ENCODE data around the gene TTC16.
A peak's percentile ranks its signal among the peaks of the same experiment; 100 is the strongest.

The TTC16 gene

DNA sequence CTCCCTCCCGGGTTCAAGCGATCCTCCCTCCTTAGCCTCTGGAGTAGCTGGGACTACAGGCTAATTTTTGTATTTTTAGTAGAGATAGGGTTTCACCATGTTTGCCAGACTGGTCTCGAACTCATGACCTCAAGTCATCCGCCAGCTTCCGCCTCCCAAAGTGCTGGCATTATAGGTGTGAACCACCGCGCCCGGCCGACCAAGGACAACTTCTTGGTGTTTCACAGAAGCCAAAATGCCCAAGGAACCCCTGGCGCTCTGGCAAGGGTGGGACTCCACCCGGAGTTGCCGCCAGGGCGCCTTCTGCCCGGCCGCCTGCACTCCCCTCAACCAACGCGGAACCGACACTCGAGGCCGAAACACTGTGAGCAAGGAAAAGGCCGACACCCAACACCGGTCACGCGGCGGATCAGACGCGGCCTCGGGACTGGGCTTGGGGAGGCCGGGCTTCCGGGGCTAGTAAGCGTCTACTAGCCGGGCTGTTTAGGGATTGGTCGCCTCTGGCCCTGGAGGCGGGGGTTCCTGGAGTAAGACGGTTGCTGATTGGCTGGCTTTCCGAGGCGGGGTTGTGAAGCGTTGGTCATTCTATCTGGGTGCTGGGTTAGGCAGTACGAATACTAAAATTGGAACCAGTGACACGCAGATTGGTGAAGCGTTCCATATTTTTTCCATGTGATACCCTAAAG is 16.8 kb upstream of the TTC16 start:
- peak; percentile 82 for DNase-seq (ENCODE audit: low read depth)

DNA sequence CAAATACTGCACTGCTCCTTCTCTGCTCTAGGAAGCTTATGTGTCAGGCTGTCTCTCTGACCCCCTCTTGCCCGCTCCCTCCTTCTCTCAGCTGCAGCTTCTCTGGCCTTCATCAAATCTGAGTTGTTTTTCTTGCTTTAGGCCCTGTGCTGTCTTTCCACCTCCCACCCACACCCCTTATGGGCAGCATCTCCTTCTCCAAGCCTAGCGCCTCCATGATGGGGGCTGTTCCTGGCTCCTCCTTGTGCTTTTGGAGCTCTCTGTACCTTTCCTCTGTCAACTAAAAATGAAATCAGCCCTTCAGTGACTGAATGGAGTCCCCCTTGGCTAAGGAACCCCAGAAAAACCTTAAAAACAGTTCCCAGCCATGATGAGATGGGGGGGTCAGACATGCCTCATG is 15.7 kb upstream of the TTC16 start:
- no peak for DNase-seq (ENCODE audit: low read depth)

- no peak for DNase-seq (ENCODE audit: low read depth)
Observed at GRCh38 chr9:127700594-127701255, 15.2 kb upstream of the TTC16 start.

DNA sequence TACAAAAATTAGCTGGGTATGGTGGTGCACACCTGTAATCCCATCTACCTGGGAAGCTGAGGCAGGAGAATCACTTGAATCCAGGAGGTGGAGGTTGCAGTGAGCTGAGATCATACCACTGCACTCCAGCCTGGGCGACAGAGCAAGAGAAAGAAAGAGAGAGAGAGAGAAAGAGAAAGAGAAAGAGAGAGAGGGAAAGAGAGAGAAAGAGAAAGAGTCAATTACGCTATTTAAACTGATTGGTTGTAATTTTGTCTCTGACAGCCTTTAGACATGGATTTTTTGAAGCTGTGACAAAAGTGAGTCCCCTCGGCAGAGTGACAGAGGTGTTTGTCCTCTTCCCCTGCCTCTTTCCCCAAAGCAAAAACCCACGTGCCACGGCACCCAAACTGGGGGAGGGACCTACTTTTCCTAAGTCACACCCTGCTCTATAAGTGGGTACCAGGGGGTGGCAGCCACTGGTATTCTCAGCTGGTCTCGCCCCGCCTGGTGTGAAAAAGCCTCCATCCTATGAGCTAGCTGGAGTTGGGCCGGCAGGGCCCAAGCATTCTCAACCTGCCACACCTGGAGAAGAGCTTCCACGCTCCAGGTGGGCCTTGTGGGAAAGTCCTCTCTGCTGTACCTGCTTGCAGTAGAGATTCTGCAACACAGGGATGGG is 12.5 kb upstream of the TTC16 start:
- no peak for DNase-seq (ENCODE audit: low read depth)

- no peak for DNase-seq (ENCODE audit: low read depth)
Observed at GRCh38 chr9:127705577-127706379, 10.1 kb upstream of the TTC16 start.

DNA sequence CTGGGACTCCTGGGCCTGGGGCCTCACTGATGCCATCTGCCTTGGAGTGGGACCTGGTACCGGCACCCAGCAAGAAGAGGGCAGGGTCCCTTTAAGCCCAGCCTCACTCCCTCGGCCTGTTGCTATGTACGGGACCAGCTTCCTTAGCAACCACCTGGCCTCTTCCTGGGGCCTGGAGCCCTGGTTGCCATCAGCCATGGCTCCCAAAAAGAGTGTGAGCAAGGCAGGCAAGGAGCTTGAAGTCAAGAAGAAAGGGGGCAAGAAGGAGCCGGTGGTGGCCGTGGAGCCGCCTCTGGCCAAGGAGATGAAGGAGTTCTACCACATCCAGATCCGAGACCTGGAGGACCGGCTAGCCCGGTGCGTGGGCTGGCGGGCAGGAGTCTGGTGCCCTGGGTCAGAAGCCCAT is 9.0 kb upstream of the TTC16 start, which contains the start of gene CFAP157:
CFAP157 (plus strand) TSS at position 153 of the 406 bp plus-strand sequence; CDS start at position 197, 44 bp downstream.
- no peak for DNase-seq (ENCODE audit: low read depth)

- no peak for DNase-seq (ENCODE audit: low read depth)
Observed at GRCh38 chr9:127707766-127708165, 8.1 kb upstream of the TTC16 start.

GRCh38 chr9:127708952-127709587 is 6.8 kb upstream of the TTC16 start:
- no peak for DNase-seq (ENCODE audit: low read depth)

DNA sequence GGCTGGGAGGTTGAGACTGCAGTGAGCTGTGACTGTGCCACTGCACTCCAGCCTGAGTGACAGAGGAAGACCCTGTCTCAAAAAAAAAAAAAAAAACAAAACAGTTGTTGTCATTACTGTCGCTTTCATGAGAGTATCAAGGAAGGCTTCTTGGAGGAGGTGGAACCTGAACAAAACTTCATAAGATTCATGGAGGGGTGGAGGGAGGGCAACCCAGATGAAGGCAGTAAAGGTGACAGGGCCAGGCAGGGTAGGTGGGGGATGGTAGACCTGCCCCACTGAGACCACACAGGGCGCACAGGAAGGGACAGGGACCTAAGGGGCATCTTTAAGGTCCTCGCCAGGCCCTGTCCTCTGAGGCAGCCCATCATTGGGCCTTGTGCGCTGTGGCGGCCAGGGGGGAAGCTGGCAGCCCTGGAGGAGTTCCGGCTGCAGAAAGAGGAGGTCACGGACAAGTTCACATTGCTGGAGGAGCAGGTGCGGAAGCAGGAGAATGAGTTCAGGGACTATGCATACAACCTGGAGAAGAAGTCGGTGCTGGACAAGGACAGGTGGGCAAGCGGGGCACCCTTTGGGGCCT is 5.6 kb upstream of the TTC16 start:
- no peak for DNase-seq (ENCODE audit: low read depth)

DNA sequence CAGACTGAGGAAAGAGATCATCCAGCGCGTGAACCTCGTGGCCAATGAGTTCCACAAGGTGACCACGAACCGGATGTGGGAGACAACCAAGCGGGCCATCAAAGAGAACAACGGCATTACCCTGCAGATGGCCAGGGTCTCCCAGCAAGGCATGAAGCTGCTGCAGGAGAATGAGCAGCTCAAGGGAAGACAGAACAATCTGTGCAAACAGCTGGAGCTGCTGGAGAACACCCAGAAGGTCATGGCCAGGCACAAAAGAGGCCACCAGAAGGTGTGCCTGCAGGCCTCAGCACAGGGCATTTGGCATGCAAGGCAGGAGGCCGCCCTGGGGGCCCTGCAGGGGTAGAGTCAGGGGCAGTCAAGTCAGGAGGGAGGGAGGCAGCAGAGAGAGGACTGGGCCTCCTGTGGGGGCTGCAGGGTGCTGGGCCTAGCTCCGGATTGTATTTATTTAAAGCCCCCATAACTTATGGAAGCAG is 4.6 kb upstream of the TTC16 start:
- no peak for DNase-seq (ENCODE audit: low read depth)

- no peak for DNase-seq (ENCODE audit: low read depth)
Observed at GRCh38 chr9:127711831-127712274, 4.0 kb upstream of the TTC16 start.

DNA sequence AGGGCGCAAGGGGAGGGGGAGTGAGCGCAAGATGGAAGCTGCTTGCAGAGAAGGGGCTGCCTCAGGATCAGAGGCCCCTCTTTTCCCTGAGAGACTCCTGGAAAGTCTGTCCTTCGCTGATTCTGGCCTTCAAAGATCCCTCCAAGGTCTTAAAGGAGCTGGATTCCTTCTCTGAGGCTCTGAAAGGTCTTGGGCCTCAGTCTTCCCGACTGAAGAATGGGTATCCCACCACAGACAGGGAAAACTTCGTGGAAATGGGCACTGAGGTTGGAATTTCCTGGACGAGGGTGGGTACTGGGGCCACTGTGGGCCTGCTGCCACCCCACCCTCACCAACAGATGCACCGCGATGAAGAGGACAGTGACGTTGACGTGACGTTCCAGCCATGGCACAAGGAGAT is 3.5 kb upstream of the TTC16 start:
- no peak for DNase-seq (ENCODE audit: low read depth)

DNA sequence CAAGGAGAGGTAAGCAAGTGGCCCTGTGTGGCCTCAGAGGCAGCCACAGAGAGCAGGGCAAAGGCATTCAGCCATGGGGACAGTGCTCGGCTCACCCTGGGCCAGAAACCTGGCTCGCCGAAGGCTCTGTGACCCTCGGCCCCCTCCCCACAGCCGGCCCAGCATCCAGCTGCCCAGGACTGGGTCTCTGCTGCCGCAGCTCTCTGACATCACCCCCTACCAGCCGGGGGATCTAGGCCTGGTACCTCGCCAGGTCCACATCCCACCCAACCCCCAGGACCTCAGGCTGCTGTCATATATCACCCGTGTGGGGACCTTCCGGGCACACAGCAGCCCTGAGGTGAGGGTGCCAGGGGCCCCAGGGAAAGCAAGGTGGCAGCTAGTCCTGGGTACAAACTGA is 3.0 kb upstream of the TTC16 start:
- DNase-seq (ENCODE audit: low read depth), result no peak

GRCh38 chr9:127714020-127714750 is 1.7 kb upstream of the TTC16 start:
- DNase-seq (ENCODE audit: low read depth), result no peak

DNA sequence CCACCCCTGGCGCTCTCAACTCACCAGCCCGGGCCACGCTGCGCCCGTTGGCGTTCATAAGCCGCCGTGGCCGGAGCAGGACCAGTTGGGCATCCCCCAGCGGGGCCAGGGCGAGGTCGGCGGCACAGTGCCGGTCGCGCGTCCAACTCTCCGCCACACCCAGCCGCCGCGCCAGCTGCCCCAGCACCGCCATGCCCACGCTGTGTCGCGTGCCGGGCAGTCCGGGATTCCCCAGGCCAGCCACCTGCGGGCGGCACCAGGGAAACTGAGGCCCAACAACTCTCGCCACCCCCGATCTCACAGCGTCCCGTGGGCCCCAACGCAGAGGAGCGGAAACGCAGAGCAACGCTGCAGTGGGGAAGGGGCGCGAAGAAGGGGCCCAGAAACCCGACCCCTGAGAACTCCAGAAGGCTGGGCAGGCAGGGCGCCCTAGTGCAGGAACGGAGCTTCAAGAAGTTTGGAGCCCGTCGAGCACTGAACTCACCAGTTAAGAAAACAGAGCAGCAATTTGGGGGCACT is 869 bp upstream of the TTC16 start:
- no peak for DNase-seq (ENCODE audit: low read depth)

DNA sequence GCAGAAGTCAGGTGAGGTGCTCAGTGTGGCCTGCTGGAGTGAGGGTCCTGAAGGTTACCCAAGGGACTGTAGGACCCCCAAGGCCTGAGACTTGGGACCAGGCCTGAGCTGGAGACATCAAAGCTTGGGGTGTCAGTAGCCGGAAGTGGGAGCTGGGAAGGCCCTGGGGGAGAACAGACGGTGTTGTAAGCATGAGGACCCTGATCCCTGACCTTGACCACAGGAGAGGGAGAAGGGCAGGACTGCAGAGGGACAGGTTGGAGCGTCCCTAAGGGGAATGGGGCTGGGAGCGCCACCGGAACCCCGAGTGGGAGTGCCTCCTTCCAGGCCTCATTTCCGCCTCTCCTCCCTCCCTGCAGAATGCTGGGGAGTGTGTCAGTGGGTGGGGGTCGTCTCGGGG is 533 bp downstream of the TTC16 start:
- DNase-seq (ENCODE audit: low read depth), result no peak

DNA sequence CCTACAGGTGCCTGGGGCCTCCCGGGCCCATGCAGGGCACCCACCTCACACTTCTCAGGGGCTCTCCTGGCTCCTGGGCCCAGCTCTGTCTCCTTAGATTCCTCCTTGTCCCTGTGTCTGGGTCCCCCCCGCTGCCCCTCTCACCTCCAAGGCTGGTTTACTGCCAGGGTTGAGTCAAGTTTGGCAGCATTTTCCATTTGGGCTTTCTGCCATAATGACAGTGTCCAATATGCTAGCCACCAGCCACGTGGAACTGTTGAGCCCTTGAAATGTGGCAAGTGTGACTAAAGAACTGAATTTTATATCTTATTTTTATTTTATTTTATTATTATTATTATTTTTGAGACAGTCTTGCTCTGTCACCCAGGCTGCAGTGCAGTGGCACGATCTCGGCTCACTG is 1.9 kb downstream of the TTC16 start:
- no peak for DNase-seq (ENCODE audit: low read depth)

DNA sequence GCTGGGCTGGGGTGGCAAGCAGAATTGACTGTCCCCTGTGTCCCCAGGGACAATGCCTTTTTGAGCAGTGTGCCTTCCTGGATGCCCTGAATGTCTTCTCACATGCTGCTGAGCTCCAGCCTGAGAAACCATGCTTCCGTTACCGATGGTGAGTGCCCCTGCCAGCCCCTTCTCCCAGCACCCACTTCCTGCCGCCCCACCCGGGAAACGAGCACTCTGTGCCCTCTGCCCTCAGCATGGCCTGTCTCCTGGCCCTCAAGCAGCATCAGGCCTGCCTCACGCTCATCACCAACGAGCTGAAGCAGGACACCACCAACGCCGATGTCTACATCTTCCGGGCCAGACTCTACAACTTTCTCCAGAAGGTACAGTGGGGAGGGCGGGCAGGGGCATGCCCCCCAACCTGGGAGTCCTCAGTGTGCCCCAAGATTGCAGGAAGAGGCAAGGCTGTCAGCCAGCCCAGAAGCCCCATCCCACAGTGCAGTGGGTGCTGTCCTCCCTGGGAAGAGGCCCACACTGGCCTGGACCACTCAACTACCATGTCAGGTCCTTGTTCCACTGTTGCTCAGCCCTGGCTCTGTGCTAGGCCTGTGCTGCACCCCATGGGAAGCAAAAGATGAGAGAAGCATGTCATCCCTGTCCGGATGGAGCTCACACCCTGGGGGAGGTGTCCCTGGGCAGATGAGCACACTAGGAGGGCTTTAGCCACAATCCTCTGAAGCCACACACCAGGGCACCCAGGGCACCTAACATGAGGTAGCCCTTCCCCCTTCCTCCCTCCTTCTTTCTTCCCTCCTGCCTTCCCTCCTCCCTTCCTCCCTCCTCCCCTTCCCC is 4.4 kb downstream of the TTC16 start:
- no peak for DNase-seq (ENCODE audit: low read depth)

DNA sequence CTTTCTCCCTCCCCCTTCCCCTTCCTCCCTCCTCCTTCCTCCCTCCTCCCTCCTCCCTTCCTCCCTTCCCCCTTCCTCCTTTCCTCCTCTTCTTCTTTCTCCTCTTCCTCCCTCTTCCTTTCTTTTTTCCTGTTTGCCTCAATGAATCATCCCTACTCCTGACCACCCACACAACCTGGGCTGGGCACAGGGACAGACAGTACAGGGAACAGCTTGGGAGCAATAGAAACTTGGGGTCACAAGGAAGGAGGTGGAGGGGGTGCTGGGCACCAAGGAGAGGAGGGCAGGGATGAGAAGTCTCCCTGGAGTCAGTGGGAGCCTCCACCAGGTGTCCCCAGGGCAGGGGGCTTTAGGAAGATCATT is 5.0 kb downstream of the TTC16 start:
- no peak for DNase-seq (ENCODE audit: low read depth)

GRCh38 chr9:127721391-127721821 is 5.5 kb downstream of the TTC16 start:
- no peak for DNase-seq (ENCODE audit: low read depth)

Measured in activated T-cell treated with anti-CD3 and anti-CD28 coated beads for 24 hours (primary cell).